H1 (cell line): ENCODE measurements around the gene KAZALD1. TPM values are rescaled to one million over a fixed set of nuclear protein-coding genes. Genes with fewer than 3 reads are reported as not detected.

Experiments used
- CTCF ChIA-PET: fragments of 300-600 bp; sonication (Branson Sonifier 250); formaldehyde crosslinking; loops from one replicate; lab custom pipeline; 2021; ENCODE audit not compliant: partially characterized antibody; lab: Charles Lee
- POLR2A ChIA-PET: fragments of 300-600 bp; sonication (Branson Sonifier 250); formaldehyde crosslinking; loops from one replicate; lab custom pipeline; 2021; ENCODE audit warnings: inconsistent platforms; ENCODE audit not compliant: partially characterized antibody; lab: Charles Lee
- DNase-seq, 2 experiments: peaks; one replicate each; pipeline versions ENCODE4 v3.0.0 to v3.0.0-alpha.2; 2010 to 2022; ENCODE audit warnings: low spot score in 2 of 2, low read depth in 1 of 2, mixed read lengths in 1 of 2
- FAIRE-seq: peaks from 2 replicates; lab custom pipeline; 2011; peaks lifted over from hg19 to GRCh38; lab: Jason Lieb, UNC
- H2AFZ ChIP-seq: 2 replicates; pipeline ENCODE4 v1.8.1; 2012; ENCODE audit warnings: low read length, inconsistent platforms
- H2AK5ac ChIP-seq: 2 replicates; pipeline ENCODE4 v1.6.1; 2013; ENCODE audit warnings: low read depth, low read length
- H2BK120ac ChIP-seq: replicated peaks from 2 replicates; pipeline ENCODE3; 2013; ENCODE audit warnings: low read depth, low read length, inconsistent platforms
- H2BK12ac ChIP-seq: 2 replicates; pipeline ENCODE4 v1.6.1; 2013; ENCODE audit warnings: low read depth, low read length
- H2BK15ac ChIP-seq: 2 replicates; pipeline ENCODE4 v1.6.1; 2013; ENCODE audit warnings: low read length
- H2BK20ac ChIP-seq: 2 replicates; pipeline ENCODE4 v1.6.1; 2013; ENCODE audit warnings: low read length
- H2BK5ac ChIP-seq: 2 replicates; pipeline ENCODE4 v1.6.1; 2013; ENCODE audit warnings: low read depth, low read length
- H3K14ac ChIP-seq: 2 replicates; pipeline ENCODE4 v1.6.1; 2013; ENCODE audit warnings: inconsistent platforms; ENCODE audit not compliant: insufficient read length
- H3K18ac ChIP-seq: 2 replicates; pipeline ENCODE4 v1.6.1; 2013; ENCODE audit warnings: low read length; ENCODE audit errors: extremely low read depth
- H3K23ac ChIP-seq: 2 replicates; pipeline ENCODE4 v1.6.1; 2013; ENCODE audit warnings: inconsistent platforms; ENCODE audit not compliant: insufficient read length
- H3K23me2 ChIP-seq: 2 replicates; pipeline ENCODE4 v1.6.1; 2013; ENCODE audit warnings: low read depth, low read length
- H3K27ac ChIP-seq: 2 replicates; pipeline ENCODE4 v1.6.1; 2011; ENCODE audit warnings: low read depth, low read length, inconsistent platforms
- H3K27me3 ChIP-seq, 4 experiments: replicated peaks in 1 of 4; 1 replicate in 1 of 4; 2 replicates in 3 of 4; pipeline versions ENCODE4 v1.6.1 to v1.8.1; 2011 to 2013; ENCODE audit warnings: low read length in 3 of 4, mild to moderate bottlenecking in 3 of 4, inconsistent platforms in 2 of 4, mixed read lengths in 2 of 4, moderate library complexity in 1 of 4; ENCODE audit not compliant: control insufficient read depth in 3 of 4, insufficient read depth in 3 of 4; ENCODE audit errors: extremely low read depth in 1 of 4
- H3K36me3 ChIP-seq, 4 experiments: 2 replicates each; pipeline versions ENCODE4 v1.6.1 to v1.8.1; 2011 to 2013; ENCODE audit warnings: mild to moderate bottlenecking in 4 of 4, low read length in 3 of 4, moderate library complexity in 2 of 4, control low read depth in 1 of 4, inconsistent platforms in 1 of 4; ENCODE audit not compliant: insufficient read depth in 4 of 4, control insufficient read depth in 2 of 4
- H3K4ac ChIP-seq: replicated peaks from 2 replicates; pipeline ENCODE3; 2013; ENCODE audit warnings: low read length, low read depth, mixed read lengths, inconsistent platforms; ENCODE audit not compliant: insufficient read length
- H3K4me1 ChIP-seq, 4 experiments: replicated peaks in 1 of 4; 1 replicate in 1 of 4; 2 replicates in 3 of 4; pipeline versions ENCODE4 v1.6.1 to v1.8.1; 2011 to 2013; ENCODE audit warnings: low read length in 3 of 4, inconsistent platforms in 2 of 4, mixed read lengths in 1 of 4; ENCODE audit not compliant: insufficient read depth in 4 of 4, control insufficient read depth in 3 of 4
- H3K4me2 ChIP-seq, 2 experiments: 2 replicates each; pipeline versions ENCODE4 v1.6.1 to v1.8.1; 2011 to 2013; ENCODE audit warnings: low read depth in 2 of 2, low read length in 2 of 2, control low read depth in 1 of 2, inconsistent platforms in 1 of 2, mild to moderate bottlenecking in 1 of 2; ENCODE audit not compliant: insufficient read depth in 1 of 2
- H3K4me3 ChIP-seq, 4 experiments: fragments of 200-600, 300-600 bp in 1 of 4; sonication (generic), shearing (Covaris generic), sonication (Bioruptor Twin) in 1 of 4; 2 replicates each; pipeline versions ENCODE4 v1.5.1 to v1.8.1; 2011 to 2016; ENCODE audit warnings: low read length in 4 of 4, low read depth in 3 of 4, control low read depth in 2 of 4, inconsistent platforms in 2 of 4, mild to moderate bottlenecking in 2 of 4, mixed read lengths in 1 of 4, moderate library complexity in 1 of 4; ENCODE audit not compliant: insufficient read depth in 2 of 4; ENCODE audit errors: extremely low read depth in 1 of 4
- H3K56ac ChIP-seq: replicated peaks from 2 replicates; pipeline ENCODE3; 2013; ENCODE audit warnings: low read depth, mild to moderate bottlenecking, mixed read lengths, low read length, inconsistent platforms; ENCODE audit not compliant: insufficient read length
- H3K79me1 ChIP-seq: 2 replicates; pipeline ENCODE4 v1.6.1; 2013; ENCODE audit warnings: low read depth, low read length, control low read depth
- H3K79me2 ChIP-seq, 2 experiments: 2 replicates each; pipeline versions ENCODE4 v1.6.1 to v1.8.1; 2012 to 2013; ENCODE audit warnings: low read length in 2 of 2, mild to moderate bottlenecking in 2 of 2, inconsistent platforms in 1 of 2; ENCODE audit not compliant: insufficient read depth in 2 of 2, control insufficient read depth in 1 of 2
- H3K9ac ChIP-seq, 4 experiments: replicated peaks in 1 of 4; 1 replicate in 1 of 4; 2 replicates in 3 of 4; pipeline versions ENCODE4 v1.6.1 to v1.8.1; 2011 to 2013; ENCODE audit warnings: low read depth in 3 of 4, low read length in 3 of 4, control low read depth in 2 of 4, mild to moderate bottlenecking in 2 of 4, moderate library complexity in 2 of 4, inconsistent platforms in 1 of 4; ENCODE audit errors: extremely low read depth in 1 of 4
- H3K9me3 ChIP-seq, 2 experiments: 2 replicates each; pipeline versions ENCODE4 v1.6.1 to v1.8.1; 2012 to 2013; ENCODE audit warnings: mild to moderate bottlenecking in 2 of 2, moderate library complexity in 2 of 2, control low read depth in 1 of 2, inconsistent platforms in 1 of 2, low read depth in 1 of 2, low read length in 1 of 2, mixed read lengths in 1 of 2; ENCODE audit not compliant: insufficient read depth in 2 of 2
- H4K20me1 ChIP-seq, 2 experiments: replicated peaks in 1 of 2; 2 replicates each; pipeline versions ENCODE3 to v1.8.1; 2011 to 2013; ENCODE audit warnings: inconsistent platforms in 2 of 2, low read length in 2 of 2, mild to moderate bottlenecking in 1 of 2; ENCODE audit not compliant: insufficient read depth in 2 of 2, control insufficient read depth in 1 of 2
- H4K5ac ChIP-seq: 2 replicates; pipeline ENCODE4 v1.6.1; 2013; ENCODE audit warnings: low read length, low read depth, mixed read lengths, inconsistent platforms; ENCODE audit not compliant: insufficient read length
- H4K8ac ChIP-seq: 2 replicates; pipeline ENCODE4 v1.8.0; 2013; ENCODE audit warnings: mild to moderate bottlenecking, moderate library complexity, low read length, inconsistent platforms; ENCODE audit not compliant: insufficient read depth; ENCODE audit errors: extremely low read depth
- H4K91ac ChIP-seq: replicated peaks from 2 replicates; pipeline ENCODE3; 2013; ENCODE audit warnings: low read length, mixed read lengths, inconsistent platforms; ENCODE audit not compliant: insufficient read length
- CBX8 ChIP-seq: fragments of 300-800, 300-1000 bp; sonication (generic); IDR thresholded peaks from 2 replicates; pipeline ENCODE4 v1.7.1; 2016; ENCODE audit warnings: low read depth, low read length, borderline replicate concordance
- EP300 ChIP-seq, 2 experiments: IDR thresholded peaks; 1 replicate in 1 of 2; 2 replicates in 1 of 2; pipeline ENCODE4 v1.6.1; 2011 to 2012; ENCODE audit warnings: low read depth in 2 of 2, low read length in 2 of 2, mild to moderate bottlenecking in 2 of 2, borderline replicate concordance in 1 of 2, inconsistent platforms in 1 of 2, moderate library complexity in 1 of 2
- HDAC6 ChIP-seq: IDR thresholded peaks from one replicate; pipeline ENCODE4 v1.7.1; 2012; ENCODE audit warnings: low read depth, mild to moderate bottlenecking, inconsistent platforms, low read length, moderate library complexity
- POLR2AphosphoS5 ChIP-seq: IDR thresholded peaks from 2 replicates; pipeline ENCODE4 v1.6.1; 2011; ENCODE audit warnings: low read depth, low read length
- RBBP5 ChIP-seq: IDR thresholded peaks from 2 replicates; pipeline ENCODE4 v1.7.1; 2012; ENCODE audit warnings: low read depth, mild to moderate bottlenecking, inconsistent platforms, low read length, moderate library complexity, borderline replicate concordance
- RFX5 ChIP-seq: IDR thresholded peaks from 2 replicates; pipeline ENCODE4 v1.6.1; 2011; ENCODE audit warnings: low read depth, low read length, improper control_type of control experiment, borderline replicate concordance
- SAP30 ChIP-seq: fragments of 300-600 bp; sonication (generic); IDR thresholded peaks from 2 replicates; pipeline ENCODE4 v1.7.1; 2012; ENCODE audit warnings: low read length, moderate library complexity, mild to moderate bottlenecking, inconsistent platforms; ENCODE audit not compliant: insufficient read depth, insufficient replicate concordance
- SIRT6 ChIP-seq: IDR thresholded peaks from one replicate; pipeline ENCODE4 v1.7.1; 2012; ENCODE audit warnings: low read length, inconsistent platforms
- SP4 ChIP-seq: IDR thresholded peaks from 2 replicates; pipeline ENCODE4 v1.6.1; 2012; ENCODE audit warnings: low read length, inconsistent platforms
- SRF ChIP-seq: IDR thresholded peaks from 2 replicates; pipeline ENCODE4 v1.6.1; 2011; ENCODE audit warnings: mild to moderate bottlenecking, low read depth, low read length, moderate library complexity
- SUZ12 ChIP-seq: fragments of 200-600 bp; sonication (generic); IDR thresholded peaks from 2 replicates; pipeline ENCODE4 v1.6.1; 2012; ENCODE audit warnings: mild to moderate bottlenecking, inconsistent platforms, low read length, moderate library complexity, mixed read lengths
- WGBS, 2 experiments: shearing (Covaris generic) in 1 of 2; methylation state at CpG; one replicate each; pipeline versions ENCODE4 v1.1.6 to v1.1.7; 2013 to 2015; ENCODE audit warnings: low lambda C conversion rate in 2 of 2, mixed read lengths in 2 of 2, inconsistent platforms in 1 of 2, low coverage in 1 of 2, missing lambda C conversion rate in 1 of 2; ENCODE audit not compliant: insufficient replicate concordance in 2 of 2, insufficient coverage in 1 of 2, insufficient read length in 1 of 2; ENCODE audit errors: extremely low coverage in 1 of 2, missing lambda C conversion rate in 1 of 2; 5-methylcytosine and 5-hydroxymethylcytosine counted together
- polyA plus RNA-seq, 7 experiments: library from polyadenylated mRNA; depleted of rRNA in 3 of 7; stranded (reverse) in 5 of 7; unstranded in 2 of 7; fragments of >200 nt in 5 of 7; fragments of 200-250 nt in 2 of 7; gene quantifications; 1 replicate in 5 of 7; 2 replicates in 1 of 7; 4 replicates in 1 of 7; pipeline versions ENCODE4 v1.2.1 to v1.2.3, GENCODE V29; 2011 to 2013; ENCODE audit warnings: missing spikeins in 2 of 7, mixed read lengths in 2 of 7
- total RNA-seq: library from RNA; stranded (reverse); fragmentation: NEBNext Ultra II Directional; extraction: Animal tissue kit (Norgen Biotek cat#: 25700); gene quantifications from 2 replicates; pipeline ENCODE4 v1.2.1, GENCODE V29; 2021
- TF ChIP-seq, protein P1 (sequence below): IDR thresholded peaks from 2 replicates; pipeline ENCODE4 v1.6.1; 2012; ENCODE audit warnings: low read length, inconsistent platforms

The KAZALD1 gene
- total and polyA plus RNA-seq, 2 of the 8 experiments (the other 6 are each of a cell fraction or from before 2014, with no cell fraction given), result 0.65 to 1.9 TPM

- Histone ChIP-seq H3K4me3 (no peak overlapping the region), H4K8ac (no peak overlapping the region), H3K56ac (no peak overlapping the region), H3K23me2 (no peaks in the 10 kb centered on the region), H4K5ac (no peak overlapping the region), H2BK5ac (no peak overlapping the region), H3K23ac (no peak overlapping the region), H3K79me2 (no peaks in the 10 kb centered on the region), H3K4me2 (no peak overlapping the region), H3K27me3 (peaks cover 0 to 29% (median 12%) of the 10 kb centered on the region in 4 experiments; a peak in 5 of 7 replicates), H3K79me1 (no peaks in the 10 kb centered on the region), H2BK20ac (no peak overlapping the region), H3K4me1 (peaks cover 3 to 12% (median 7%) of the 10 kb centered on the region in 4 experiments; a peak in 5 of 7 replicates), H3K36me3 (no peaks in the 10 kb centered on the region), H2AFZ (no peak overlapping the region), H2BK15ac (no peak overlapping the region), H3K9me3 (no peaks in the 10 kb centered on the region), H3K14ac (no peak overlapping the region), H3K27ac (no peak overlapping the region), H3K4ac (no peak overlapping the region), H2BK120ac (no peak overlapping the region), H2AK5ac (no peak overlapping the region), H4K20me1 (no peaks in the 10 kb centered on the region), H2BK12ac (no peak overlapping the region), H4K91ac (no peak overlapping the region), H3K18ac (no peak overlapping the region), H3K9ac (no peak overlapping the region; a peak in 1 of 7 replicates)
- ChIA-PET CTCF (interaction anchor here (1.1 to 59.5 kb wide), 9 partner anchors 8 to 79 kb away, joined by 4 to 2176 read pairs (median 91); partner anchors contain the start of genes KAZALD1, PDZD7 and SFXN3), POLR2A (interaction anchor here (0.7 to 2.1 kb wide), 2 partner anchors 9 to 44 kb away, joined by 3 to 6 read pairs; no protein-coding TSS in a partner anchor)
- FAIRE-seq (no peak), DNase-seq (no peak)
- 66% methylated on average over 4 of the region's 4 CpGs; no CpG with 5 or more reads in 1 of the 2 experiments for whole genome bisulfite sequencing, 2 experiments
- no peak for TF ChIP-seq SIRT6
- TF ChIP-seq RBBP5, result no peak
- TF ChIP-seq RFX5, result no peak
- TF ChIP-seq EP300 (IDR thresholded peaks at IDR 0.05; ENCODE audit: borderline replicate concordance in 1 of 2, low read depth in 2 of 2, low read length in 2 of 2), result no peak
- TF ChIP-seq SAP30, result no peak
- no peak for TF ChIP-seq SRF
- TF ChIP-seq CBX8, result no peak
- no peak for TF ChIP-seq HDAC6
- TF ChIP-seq SP4, result no peak
- TF ChIP-seq, protein P1, sequence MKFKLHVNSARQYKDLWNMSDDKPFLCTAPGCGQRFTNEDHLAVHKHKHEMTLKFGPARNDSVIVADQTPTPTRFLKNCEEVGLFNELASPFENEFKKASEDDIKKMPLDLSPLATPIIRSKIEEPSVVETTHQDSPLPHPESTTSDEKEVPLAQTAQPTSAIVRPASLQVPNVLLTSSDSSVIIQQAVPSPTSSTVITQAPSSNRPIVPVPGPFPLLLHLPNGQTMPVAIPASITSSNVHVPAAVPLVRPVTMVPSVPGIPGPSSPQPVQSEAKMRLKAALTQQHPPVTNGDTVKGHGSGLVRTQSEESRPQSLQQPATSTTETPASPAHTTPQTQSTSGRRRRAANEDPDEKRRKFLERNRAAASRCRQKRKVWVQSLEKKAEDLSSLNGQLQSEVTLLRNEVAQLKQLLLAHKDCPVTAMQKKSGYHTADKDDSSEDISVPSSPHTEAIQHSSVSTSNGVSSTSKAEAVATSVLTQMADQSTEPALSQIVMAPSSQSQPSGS, result no peak
- TF ChIP-seq POLR2AphosphoS5, result no peak
- TF ChIP-seq SUZ12, result no peak
Observed at GRCh38 chr10:101097881-101098280, 36.1 kb downstream of the KAZALD1 start.
